NCI-H2227 (cell line): ENCODE results near the gene CAST.
"Not testable (repeated sequence)": the region's sequence is repeated elsewhere in the genome, so short reads cannot be mapped to it uniquely, and the experiment has no call there.

Experiments
- DNase-seq: peaks from one replicate; lab custom pipeline; 2025; ENCODE audit not compliant: unreplicated experiment; lab: John Stamatoyannopoulos, UW

Gene CAST

DNA sequence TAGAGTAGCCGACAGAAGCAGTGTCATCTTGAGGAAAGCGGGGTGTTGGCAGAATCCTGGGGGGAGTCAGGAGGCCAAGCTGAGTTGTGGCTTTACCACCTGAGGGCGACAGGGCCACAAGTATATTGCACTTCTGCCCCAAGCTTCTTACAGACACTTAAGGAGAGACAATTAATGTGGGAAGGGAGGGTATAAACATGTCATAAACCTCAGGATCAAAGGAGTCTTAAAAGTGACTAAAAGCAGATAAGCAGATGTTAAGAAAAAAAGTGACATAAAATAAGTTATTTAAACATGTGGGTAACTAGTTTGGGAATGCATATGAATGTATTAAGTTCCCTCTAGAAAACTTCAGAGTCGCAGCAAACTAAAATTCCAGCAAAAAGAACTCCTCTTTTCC is 81.6 kb downstream of the CAST start:
- DNase-seq = no peak

DNA sequence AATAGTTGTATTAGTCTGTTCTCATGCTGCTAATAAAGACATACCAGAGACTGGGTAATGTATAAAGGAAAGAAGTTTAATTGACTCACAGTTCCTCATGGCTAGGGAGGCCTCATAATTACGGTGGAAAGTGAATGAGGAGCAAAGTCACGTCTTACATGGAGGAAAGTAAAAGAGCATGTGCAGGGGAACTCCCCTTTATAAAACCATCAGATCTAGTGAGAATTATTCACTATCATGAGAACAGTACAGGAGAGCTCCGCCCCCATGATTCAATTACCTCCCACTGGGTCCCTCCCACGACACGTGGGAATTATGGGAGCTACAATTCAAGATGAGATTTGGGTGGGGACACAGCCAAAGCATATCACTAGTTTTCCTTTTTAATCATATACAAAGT is 82.0 kb downstream of the CAST start:
- not testable (repeated sequence) for DNase-seq

DNA sequence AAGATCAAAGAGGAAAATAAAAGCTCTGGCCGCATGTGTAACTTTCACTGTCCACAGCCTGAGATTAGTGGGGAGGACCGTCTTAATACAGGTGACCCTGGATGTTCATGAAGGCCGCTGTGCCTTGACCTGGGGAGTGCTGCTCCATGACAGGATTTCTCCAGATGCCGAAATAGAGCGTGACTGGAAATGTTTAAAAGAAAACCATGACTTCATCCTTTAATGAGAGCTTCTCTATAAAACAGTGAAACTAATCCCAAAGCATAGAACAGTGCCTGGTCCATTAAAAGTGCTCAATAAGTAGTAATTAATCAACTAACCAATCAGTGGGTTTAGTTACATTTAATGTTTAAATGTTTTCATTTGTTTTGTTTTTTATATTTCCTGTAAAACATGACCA is 82.8 kb downstream of the CAST start:
- DNase-seq = no peak

DNA sequence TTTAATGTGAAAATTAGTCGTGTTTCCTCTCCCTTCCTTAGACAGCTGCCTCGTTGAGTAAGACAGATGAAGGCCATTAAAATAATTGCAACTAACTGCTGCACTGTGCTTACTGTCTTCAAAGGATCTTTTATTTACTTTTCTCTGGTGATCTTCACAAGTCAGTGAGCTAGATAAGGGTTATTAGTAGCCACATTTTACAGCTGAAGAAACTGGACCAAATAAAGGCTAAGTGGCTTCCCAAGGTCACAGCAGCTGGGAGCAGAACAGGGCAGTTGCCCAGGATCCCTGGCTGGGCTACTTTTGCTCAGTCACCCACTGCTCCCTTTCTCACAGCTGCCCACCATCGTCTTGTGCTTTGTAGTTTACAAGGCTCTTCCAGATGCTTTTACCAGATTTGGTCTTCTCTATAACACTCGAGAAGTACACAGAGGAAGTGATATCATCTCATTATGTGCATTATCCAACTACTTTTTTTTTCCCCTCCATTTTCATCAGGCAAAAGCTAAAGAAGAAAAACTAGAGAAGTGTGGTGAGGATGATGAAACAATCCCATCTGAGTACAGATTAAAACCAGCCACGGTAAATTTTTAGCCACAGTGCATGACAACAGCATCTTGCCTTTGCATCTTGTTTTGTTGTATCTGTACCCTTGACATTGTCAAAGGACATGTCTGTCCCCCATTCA is 83.8 kb downstream of the CAST start:
- DNase-seq = peak; percentile 40

DNA sequence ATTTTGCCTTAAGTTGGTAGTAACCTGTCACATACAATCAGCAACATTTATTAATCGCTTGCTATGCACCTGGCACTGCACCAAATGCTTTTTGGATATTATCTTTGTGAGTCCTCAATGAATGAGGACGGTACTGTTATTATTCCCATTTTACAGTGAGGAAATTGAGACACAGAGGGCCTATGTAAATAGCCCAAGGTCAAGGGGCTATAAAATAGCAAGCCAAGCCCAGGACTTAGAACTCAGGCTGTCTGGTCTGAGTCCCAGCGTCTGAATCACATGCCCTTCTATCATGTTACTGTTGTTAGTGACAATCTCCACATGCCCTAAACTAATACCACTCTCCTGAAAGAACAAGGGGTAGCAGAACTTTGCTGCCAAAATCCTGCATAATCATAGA is 85.5 kb downstream of the CAST start:
- DNase-seq = no peak

DNA sequence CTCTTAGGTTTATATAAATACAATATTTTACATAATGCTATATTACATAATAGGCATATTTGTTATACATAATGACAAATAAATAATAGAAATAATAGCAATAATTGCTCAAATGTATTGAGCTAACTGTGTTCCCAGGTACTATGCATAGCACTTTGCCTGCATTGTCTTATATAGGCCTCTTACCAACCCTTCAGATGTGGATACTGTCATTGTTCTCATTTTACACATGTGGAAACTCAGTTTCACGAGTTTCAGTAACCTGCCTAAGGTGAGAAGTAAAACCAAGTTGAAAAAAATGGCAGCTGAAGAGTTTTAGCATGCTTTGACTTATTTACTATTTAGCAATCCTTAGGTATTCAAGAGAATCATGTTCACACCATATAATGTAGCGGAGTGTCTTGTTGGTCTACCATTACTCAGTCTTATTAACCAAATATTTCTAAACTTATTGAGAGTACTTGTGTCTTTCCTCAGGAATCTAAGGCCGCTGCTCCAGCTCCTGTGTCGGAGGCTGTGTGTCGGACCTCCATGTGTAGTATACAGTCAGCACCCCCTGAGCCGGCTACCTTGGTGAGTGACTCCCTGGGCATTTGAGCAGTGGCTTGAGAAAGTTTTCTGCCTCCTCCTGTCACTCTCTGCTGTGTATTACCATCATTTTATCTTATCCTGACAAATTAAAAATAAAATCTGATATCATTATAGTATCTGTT is 88.1 kb downstream of the CAST start:
- DNase-seq = no peak

DNA sequence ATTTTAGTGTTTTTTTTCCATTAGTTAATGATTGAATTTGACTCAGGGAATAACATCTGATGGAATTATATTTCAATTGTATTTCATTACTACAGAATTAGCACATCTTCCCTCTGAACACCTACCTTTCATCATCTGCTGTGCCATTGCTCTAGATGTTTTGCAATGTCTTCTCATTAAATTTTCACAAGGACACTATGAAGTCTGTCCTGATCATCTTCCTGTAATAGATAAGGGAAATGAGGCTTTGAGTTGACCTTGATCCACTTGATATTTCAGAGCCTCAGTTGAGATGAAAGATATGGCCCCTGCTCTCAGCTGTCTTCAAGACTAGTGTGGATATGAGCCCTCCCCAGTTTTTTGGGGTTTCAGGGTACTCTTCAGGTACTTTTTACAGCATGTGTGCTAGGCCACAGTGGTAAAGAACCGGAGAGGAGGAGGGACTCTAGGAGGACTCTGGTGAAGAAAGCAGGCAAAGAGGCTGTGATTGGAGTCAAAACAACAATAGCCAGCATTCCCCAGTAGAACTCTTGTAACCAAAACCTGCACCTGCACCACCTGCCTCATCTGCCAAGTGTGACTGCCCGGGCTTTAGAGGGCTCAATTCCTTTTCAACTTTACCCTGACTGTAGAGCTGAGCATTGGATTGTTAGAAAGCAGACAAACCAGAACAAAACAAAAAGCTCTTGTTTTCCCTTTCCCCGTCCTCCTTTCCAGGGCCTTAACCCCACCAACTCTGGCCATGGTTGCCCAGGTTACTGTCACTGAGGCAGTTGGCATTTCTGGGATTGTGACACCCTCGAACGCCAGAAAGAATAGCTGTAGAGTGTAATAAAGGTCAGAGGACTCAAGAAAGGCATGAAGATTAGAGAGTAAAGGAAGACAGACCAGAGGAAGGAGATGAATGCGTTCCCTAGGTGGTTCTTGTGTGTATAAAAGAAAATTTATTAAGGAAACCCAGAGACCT is 89.3 kb downstream of the CAST start:
- DNase-seq = no peak

DNA sequence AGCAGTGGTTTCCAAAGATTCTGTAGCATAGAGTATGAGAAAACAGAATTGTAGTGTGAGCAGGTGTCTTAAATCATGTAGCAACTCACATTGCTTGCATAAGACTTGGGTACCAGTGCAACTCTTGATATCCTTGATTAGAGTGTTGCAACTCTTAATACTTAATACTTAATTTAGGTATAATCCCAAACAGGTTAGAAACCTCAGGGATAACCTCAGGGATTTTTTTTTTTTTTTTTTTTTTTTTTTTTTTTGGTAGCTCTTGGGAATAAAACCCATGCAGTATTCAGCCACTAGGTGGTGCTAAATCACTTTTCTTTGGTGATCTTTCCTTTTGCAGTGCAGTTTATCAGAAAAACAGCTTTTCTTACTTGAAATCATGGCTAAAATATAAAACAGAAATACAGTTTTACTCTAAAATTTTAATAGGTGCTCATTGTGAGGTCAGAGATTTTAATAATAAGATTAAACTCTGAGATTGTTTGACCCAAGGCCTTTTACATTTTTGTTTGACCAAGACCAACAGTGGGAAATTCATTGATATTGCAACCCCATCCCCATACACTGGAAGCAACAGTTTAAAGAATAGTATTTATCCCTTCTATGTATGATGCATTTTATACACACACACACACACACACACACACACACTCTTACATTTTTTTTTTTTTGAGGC is 90.3 kb downstream of the CAST start:
- peak; percentile 83 for DNase-seq

DNA sequence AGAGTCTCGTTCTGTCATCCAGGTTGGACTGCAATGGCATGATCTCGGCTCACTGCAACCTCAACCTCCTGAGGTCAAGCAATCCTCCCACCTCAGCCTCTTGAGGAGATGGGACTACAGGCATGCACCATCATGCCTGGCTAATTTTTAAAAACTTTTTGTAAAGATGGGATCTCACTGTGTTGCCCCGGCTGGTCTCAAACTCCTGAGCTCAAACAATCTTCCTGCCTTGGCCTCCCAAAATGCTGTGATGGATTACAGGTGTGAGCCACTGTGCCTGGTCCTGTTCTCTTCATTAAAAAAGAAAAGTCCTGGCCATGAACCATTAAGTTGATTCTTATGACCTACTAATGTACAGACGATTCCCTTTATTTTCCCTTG is 90.8 kb downstream of the CAST start:
- no peak for DNase-seq

DNA sequence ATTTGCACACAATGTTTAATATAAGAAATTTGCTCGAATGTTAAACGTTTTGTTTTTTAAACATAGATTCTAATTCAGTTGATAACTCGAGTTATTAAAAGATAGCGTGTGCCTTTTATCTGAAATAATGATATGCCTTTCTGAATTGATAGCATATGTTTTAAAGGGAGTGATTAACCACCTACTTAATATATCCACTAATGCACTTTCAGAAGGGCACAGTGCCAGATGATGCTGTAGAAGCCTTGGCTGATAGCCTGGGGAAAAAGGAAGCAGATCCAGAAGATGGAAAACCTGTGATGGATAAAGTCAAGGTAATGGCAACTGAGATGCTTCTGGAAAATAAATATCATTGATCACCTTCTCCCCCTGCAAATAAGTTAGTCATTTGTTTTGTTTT is 91.7 kb downstream of the CAST start:
- no peak for DNase-seq

DNA sequence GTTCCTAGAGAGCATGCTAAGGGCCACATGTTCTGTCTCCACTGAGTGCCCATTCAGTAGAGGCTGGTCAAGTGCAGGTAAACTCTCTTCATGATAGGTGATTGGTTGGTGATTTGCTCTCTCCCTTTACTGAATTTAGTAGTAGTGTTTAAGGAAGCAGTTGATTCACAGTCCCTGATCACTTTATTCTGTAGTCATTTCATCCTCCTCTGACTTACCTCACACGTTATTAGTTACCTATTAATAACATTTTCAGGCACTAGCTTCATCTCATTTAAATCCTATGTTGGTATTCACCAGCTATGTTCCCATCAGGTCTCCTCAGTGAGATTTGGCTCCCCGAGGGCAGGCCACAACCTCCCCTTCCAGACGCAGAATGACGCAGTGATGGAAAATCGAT is 93.7 kb downstream of the CAST start:
- no peak for DNase-seq

DNA sequence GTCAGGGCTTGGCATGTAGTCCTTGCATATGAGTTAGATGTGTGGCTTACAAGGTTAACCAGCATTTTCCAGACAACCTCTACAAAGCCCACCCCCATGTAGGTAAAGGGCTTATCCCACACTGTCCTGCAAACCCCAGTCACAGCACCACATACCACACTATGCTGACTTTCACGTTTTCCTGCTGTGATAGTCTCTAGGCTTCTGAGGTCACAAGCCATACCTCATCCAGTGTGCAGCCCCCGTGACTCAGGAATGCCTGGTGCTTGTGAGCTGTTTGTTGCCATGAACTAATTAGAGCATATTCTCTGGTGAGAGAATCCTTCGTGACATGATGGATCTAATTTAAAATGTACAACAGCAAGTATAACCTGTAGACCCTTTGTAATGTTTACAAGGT is 94.8 kb downstream of the CAST start:
- no peak for DNase-seq

DNA sequence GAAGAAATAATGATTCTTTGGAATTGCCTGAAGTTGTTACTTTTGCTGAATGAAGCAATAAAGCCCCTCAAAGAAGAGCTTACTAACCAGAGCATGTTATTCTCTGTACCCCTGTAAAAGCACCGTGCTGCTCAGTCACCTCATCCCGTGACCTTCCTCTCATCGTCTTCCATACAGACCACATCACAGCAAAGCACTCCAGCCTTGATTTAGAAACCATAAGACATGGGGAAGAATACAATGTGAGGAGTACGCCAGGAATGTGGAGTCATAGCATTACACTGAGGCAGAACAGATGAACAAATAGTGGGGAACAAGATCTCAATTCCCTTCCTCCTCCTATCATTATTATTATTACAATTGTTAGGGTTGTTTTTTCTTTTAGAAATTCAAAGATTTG is 96.4 kb downstream of the CAST start:
- no peak for DNase-seq

DNA sequence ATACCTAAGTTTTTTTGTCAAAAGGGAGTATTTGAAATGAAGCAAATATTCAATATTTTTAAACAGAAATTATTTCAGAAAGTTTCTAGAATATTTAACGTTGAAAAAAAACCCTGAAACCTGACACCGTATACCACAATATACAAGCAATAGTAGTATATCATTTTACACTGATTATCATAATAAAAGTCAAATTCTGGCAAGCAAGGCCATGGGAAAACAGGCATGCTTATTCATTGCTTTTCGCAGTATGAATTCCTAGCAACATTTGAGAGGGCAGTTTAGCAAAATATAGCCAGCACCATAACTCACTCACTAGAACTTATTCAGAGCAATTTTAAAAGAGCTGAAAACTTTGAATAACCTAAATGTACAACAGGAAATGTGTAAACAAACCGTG is 99.4 kb downstream of the CAST start:
- no peak for DNase-seq

DNA sequence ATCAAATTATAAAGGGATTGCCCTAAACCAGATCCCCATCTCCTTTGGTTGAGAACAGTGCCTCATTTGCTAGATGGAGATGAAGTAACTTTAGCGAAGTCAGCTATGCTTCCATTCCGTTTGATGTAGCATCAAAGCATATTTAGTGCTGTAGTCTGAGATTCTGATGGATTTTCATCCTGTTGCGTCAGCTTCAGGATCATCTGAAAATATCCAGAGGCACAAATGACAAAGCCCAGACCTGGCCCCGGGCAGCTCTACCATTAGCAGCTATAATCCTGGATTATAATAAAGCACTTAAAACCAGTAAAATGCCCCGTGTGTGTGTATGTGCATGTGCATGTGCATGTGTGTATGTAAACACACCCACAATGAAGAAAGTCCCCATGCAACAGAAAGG is 100.8 kb downstream of the CAST start:
- DNase-seq = no peak

DNA sequence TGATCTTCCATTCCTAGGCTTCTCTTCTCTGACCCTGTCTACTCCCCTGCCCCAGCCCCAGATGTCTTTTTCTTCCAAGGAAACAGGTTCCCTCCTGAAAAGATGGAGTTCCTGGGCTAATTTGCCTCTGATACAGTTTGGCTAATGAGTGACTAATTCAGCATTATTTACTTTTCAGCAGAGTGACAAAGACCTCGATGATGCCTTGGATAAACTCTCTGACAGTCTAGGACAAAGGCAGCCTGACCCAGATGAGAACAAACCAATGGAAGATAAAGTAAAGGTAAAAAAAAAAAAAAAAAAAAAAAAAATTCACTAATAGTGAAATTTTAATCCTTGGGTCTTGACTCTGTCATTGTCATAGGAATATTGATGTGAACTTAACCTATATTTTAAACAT is 102.9 kb downstream of the CAST start:
- DNase-seq = no peak

DNA sequence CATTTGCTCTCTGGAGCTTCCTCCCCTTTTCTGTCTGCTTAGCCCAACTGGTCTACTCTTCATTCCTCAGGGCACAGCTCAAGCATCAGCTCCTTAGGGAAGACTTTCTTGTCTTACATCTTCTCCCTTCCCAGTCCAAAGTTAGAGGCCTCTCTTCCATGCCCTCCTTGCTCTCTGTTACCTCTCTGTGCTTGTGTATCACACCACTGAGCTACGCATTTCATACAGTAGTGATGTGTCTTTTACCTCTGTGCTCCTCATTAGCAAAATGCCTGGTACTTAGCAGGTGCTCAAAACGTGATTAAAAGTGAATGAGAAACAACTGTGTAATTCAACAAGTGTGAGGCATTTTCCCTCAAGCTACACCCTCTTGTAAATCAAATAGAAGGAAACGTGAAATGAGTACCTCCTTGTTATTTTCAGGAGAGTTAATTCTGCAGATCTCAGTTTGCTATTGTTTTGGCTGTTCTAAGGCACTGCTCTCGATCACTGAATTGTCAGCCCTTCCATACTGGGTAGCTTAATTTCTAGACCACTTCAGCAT is 106.6 kb downstream of the CAST start:
- no peak for DNase-seq

DNA sequence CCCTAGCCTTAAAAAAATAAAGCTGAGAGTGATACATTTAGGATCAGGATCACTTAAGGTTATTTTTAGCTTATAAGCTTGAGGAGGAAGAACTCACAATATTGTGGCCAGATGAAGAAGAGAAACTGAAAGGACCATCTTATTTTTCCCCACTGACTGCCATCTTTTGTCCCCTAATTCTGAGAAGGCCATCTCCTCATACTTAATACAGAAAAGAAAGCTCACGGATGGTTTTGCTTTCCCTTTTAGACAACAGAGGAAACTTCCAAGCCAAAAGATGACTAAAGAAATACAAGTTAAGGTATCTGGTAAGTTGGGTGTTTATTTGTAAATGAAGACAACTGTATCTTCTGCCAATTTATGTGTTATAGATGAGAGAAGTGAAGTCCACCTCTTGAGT is 109.2 kb downstream of the CAST start:
- no peak for DNase-seq

DNA sequence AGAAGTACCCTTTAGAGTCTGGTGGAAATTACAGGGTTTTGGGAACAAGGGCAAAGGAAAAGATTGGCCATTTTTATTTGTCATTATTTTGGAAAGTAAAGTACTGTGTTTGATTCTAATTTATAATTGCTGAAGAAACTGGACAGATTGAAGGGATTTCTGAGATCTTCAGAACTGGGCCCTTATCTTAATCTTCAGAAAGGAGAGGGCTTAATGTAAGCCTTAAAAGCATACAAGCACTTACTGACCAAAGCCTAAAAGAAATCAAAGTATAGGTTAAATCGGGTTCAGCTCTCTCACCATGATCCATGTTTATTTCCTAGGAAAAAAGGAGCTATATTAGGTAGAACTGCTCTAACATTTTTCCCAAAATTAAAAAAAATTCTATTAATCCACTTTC is 109.9 kb downstream of the CAST start:
- no peak for DNase-seq

DNA sequence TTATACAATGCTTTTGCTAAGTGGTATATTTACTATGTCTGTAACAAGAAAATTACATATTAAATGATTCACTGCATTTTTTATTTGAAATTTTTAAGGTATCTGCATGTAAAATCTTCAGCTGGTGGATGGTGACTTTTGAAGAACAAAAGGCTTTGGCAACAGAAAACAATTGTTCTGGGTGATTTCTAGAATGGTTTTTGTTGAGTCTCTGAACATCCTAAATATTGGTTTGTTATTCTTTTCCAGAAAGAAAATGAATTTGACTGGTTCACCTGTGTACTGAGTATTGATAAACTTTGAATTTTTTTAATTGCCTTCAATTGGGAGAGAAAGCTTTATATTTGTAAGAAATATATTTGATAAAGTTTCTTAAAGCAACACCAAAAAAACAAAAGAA is 110.4 kb downstream of the CAST start:
- DNase-seq = no peak

DNA sequence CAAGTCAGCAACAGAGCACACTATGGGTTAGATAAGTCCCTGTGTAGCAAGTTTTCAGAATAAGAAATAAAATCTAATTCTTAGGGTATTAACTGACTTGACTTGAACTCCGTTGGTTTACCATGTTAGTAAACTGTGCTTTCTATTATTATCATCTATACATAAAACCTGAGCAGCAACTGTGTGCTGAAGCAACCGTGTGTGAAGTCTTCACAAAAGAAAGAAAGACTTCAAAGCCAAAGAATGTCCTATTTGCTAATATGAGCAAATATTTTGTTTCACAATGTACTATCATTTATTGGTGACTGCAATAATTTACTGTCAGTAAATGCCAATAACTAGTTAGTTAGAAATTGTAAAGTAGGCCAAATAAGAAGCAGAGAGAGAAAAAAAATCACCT is 112.9 kb downstream of the CAST start:
- no peak for DNase-seq
